GM12878 (cell line): ENCODE results near the gene LMX1A. TPM values are rescaled to one million over a fixed set of nuclear protein-coding genes. Genes with fewer than 3 reads are reported as not detected.

Source experiments
- ATAC-seq: fragments of 200-7000 bp; cut with Tn5 transposase; 3 replicates; pipeline ENCODE4 v1.9.1; 2020; ENCODE audit warnings: mild to moderate bottlenecking, moderate library complexity
- BruUV-seq: library from RNA; stranded (reverse); fragments of 400-500 nt; replicated peaks from 2 replicates; lab custom pipeline; 2021; lab: Mats Ljungman, UMichigan
- CTCF ChIA-PET: fragments of 300-600 bp; sonication (Branson Sonifier 250); formaldehyde crosslinking; extraction: SDS; loops from one replicate; lab custom pipeline; 2021; ENCODE audit warnings: inconsistent platforms; lab: Yijun Ruan, JAX
- POLR2A ChIA-PET: fragments of 350-600 bp; formaldehyde crosslinking; extraction: SDS; loops from one replicate; lab custom pipeline; 2021; ENCODE audit warnings: inconsistent platforms; lab: Charles Lee
- RAD21 ChIA-PET: fragments of 300-600 bp; sonication (Branson Sonifier 250); formaldehyde crosslinking; loops from one replicate; lab custom pipeline; 2023; ENCODE audit warnings: antibody characterized with exemption; ENCODE audit not compliant: unreplicated experiment; lab: Charles Lee
- SMC1A ChIA-PET: fragments of 300-600 bp; sonication (Branson Sonifier 250); formaldehyde crosslinking; loops from one replicate; lab custom pipeline; 2023; ENCODE audit not compliant: unreplicated experiment, uncharacterized antibody; lab: Charles Lee
- DNase-seq: peaks from one replicate; pipeline ENCODE4 v3.0.0-alpha.2; 2011; ENCODE audit warnings: low read depth, low spot score
- FAIRE-seq: peaks from 3 replicates; lab custom pipeline; 2011; peaks lifted over from hg19 to GRCh38; lab: Jason Lieb, UNC
- H2AFZ ChIP-seq: 2 replicates; pipeline ENCODE4 v1.6.0; 2011; ENCODE audit warnings: low read depth, low read length, control low read depth; ENCODE audit not compliant: control insufficient read depth
- H3K27ac ChIP-seq: 2 replicates; pipeline ENCODE4 v1.5.1; 2011; ENCODE audit warnings: control low read depth; ENCODE audit not compliant: control insufficient read depth, insufficient read depth
- H3K27me3 ChIP-seq, 2 experiments: replicated peaks in 1 of 2; 2 replicates each; pipeline versions ENCODE4 v1.6.0 to v1.6.1; 2011; ENCODE audit warnings: low read length in 1 of 2; ENCODE audit not compliant: control insufficient read depth in 2 of 2, insufficient read depth in 2 of 2
- H3K36me3 ChIP-seq, 2 experiments: 2 replicates each; pipeline ENCODE4 v1.5.1; 2011; ENCODE audit warnings: low read length in 1 of 2; ENCODE audit not compliant: control insufficient read depth in 2 of 2, insufficient read depth in 2 of 2
- H3K4me1 ChIP-seq: 2 replicates; pipeline ENCODE4 v1.6.1; 2011; ENCODE audit warnings: mild to moderate bottlenecking, low read length, moderate library complexity, mixed read lengths; ENCODE audit not compliant: control insufficient read depth, insufficient read depth
- H3K4me2 ChIP-seq: 2 replicates; pipeline ENCODE4 v1.6.0; 2011; ENCODE audit warnings: control low read depth; ENCODE audit not compliant: control insufficient read depth, insufficient read depth
- H3K4me3 ChIP-seq: fragments of 200-600 bp; sonication (generic); 2 replicates; pipeline ENCODE4 v1.5.1; 2016
- H3K79me2 ChIP-seq: 2 replicates; pipeline ENCODE4 v1.6.0; 2011; ENCODE audit warnings: low read length; ENCODE audit not compliant: control insufficient read depth, insufficient read depth
- H3K9ac ChIP-seq: 2 replicates; pipeline ENCODE4 v1.8.0; 2011; ENCODE audit warnings: low read length, control low read depth, mixed read lengths; ENCODE audit not compliant: control insufficient read depth, insufficient read depth
- H3K9me3 ChIP-seq: replicated peaks from 3 replicates; pipeline ENCODE4 v1.5.1; 2011; ENCODE audit warnings: mild to moderate bottlenecking, low read length; ENCODE audit not compliant: control insufficient read depth, insufficient read depth
- H4K20me1 ChIP-seq: 2 replicates; pipeline ENCODE4 v1.6.0; 2011; ENCODE audit not compliant: control insufficient read depth, insufficient read depth
- CREM ChIP-seq: IDR thresholded peaks from 2 replicates; pipeline ENCODE4 v1.6.1; 2014; ENCODE audit warnings: antibody characterized with exemption, low read depth
- CUX1 ChIP-seq: IDR thresholded peaks from 2 replicates; pipeline ENCODE4 v1.6.1; 2012; ENCODE audit warnings: improper control_type of control experiment, low read depth, low read length; ENCODE audit not compliant: insufficient replicate concordance
- EED ChIP-seq: sonication (generic); IDR thresholded peaks from 2 replicates; pipeline ENCODE4 v1.6.1; 2016; ENCODE audit warnings: antibody characterized with exemption, low read depth
- HSF1 ChIP-seq: fragments of 150-350 bp; IDR thresholded peaks from 2 replicates; pipeline ENCODE4 v1.6.1; 2014; ENCODE audit warnings: mild to moderate bottlenecking, low read depth, low read length
- MLLT1 ChIP-seq: fragments of 450-650 bp; IDR thresholded peaks from 2 replicates; pipeline ENCODE4 v1.6.1; 2016; ENCODE audit warnings: mild to moderate bottlenecking
- RUNX3 ChIP-seq: IDR thresholded peaks from 2 replicates; pipeline ENCODE4 v1.6.1; 2012; ENCODE audit warnings: low read length, inconsistent platforms
- ZBTB4 ChIP-seq: fragments of 450-650 bp; formaldehyde crosslinking; IDR thresholded peaks from 2 replicates; pipeline ENCODE4 v1.4.0; 2022; ENCODE audit warnings: mild to moderate bottlenecking, moderate library complexity
- WGBS: methylation state at CpG from one replicate; pipeline ENCODE4 v1.1.6; 2016; ENCODE audit warnings: low lambda C conversion rate; ENCODE audit not compliant: insufficient replicate concordance, insufficient coverage; ENCODE audit errors: missing lambda C conversion rate; 5-methylcytosine and 5-hydroxymethylcytosine counted together
- in situ Hi-C: fragments of 300-500 bp; cut with MboI; formaldehyde crosslinking; loops from 9 replicates; pipeline ENCODE4 v1.14.3; 2018; ENCODE audit warnings: mixed read lengths
- intact Hi-C: fragments of 100-400 bp; cut with micrococcal nuclease; formaldehyde crosslinking; loops from one replicate; pipeline ENCODE4 v1.14.2; 2022; ENCODE audit not compliant: unreplicated experiment
- polyA plus RNA-seq, 11 experiments: library from polyadenylated mRNA; depleted of rRNA in 4 of 11; unstranded in 6 of 11; stranded (reverse) in 5 of 11; fragments of >200 nt; fragmentation: Nextera tagmentation in 4 of 11; fragmentation: Illumina TruSeq in 1 of 11; extraction: Ambion mirVana in 4 of 11; extraction: Trizol in 1 of 11; gene quantifications; 1 replicate in 1 of 11; 2 replicates in 10 of 11; pipeline versions ENCODE4 v1.2.1 to v1.2.3, GENCODE V29; 2011 to 2016; ENCODE audit warnings: inconsistent platforms in 2 of 11, missing spikeins in 2 of 11, low read depth in 1 of 11
- total RNA-seq, 4 experiments: library from RNA; depleted of rRNA in 3 of 4; stranded (reverse); fragments of >200 nt in 3 of 4; fragmentation: Illumina TruSeq in 1 of 4; extraction: Trizol in 1 of 4; gene quantifications; 2 replicates each; pipeline versions ENCODE4 v1.2.1 to v1.2.3, GENCODE V29; 2013 to 2021

LMX1A gene
- total and polyA plus RNA-seq, 10 of the 15 experiments (the other 5 are each of a cell fraction or from before 2014, with no cell fraction given), result not detected

GRCh38 chr1:165313903-165314302 lies 42.6 kb downstream of the LMX1A start (continued):
- no peak for TF ChIP-seq HSF1

- POLR2A ChIA-PET, result no interaction called here
- in situ Hi-C loops, result no loop called here
- H2AFZ ChIP-seq, result no peak overlapping the region
- H3K9me3 ChIP-seq, result no peaks in the 10 kb centered on the region
- CTCF ChIA-PET, result interaction anchor here (0.7 to 1.0 kb wide), 2 partner anchors 55 to 59 kb away, joined by 3 read pairs; no protein-coding TSS in a partner anchor
- H3K4me2 ChIP-seq, result no peak overlapping the region
- no TSS peak for BruUV-seq
- no peak for FAIRE-seq
- RAD21 ChIA-PET, result no interaction called here
- H3K36me3 ChIP-seq, result no peaks in the 10 kb centered on the region
- no peak for DNase-seq
- SMC1A ChIA-PET, result no interaction called here
- H4K20me1 ChIP-seq, result no peaks in the 10 kb centered on the region
- no peak for TF ChIP-seq EED
- no peak for TF ChIP-seq CREM
- no peak for TF ChIP-seq RUNX3
- no peak for TF ChIP-seq CUX1
- no peak for TF ChIP-seq MLLT1
- no peak for TF ChIP-seq ZBTB4
- TF ChIP-seq, all 136 proteins: peak for 0
- H3K9ac ChIP-seq, result no peak overlapping the region
- no peak overlapping the region for H3K4me3 ChIP-seq
- no peak overlapping the region for H3K27ac ChIP-seq
- no peak for ATAC-seq
- intact Hi-C loops, result no loop called here
- H3K27me3 ChIP-seq, result peaks cover 0 to 1% of the 10 kb centered on the region in 2 experiments; a peak in 3 of 4 replicates
- H3K4me1 ChIP-seq, result no peaks in the 10 kb centered on the region
- 8% methylated on average over 2 of the region's 2 CpGs for WGBS
- H3K79me2 ChIP-seq, result no peaks in the 10 kb centered on the region
These were observed 43.9 kb downstream of the LMX1A start for GRCh38 chr1:165312591-165312990.
